ENCODE results near the gene RBFOX2. TPM values are rescaled to one million over a fixed set of nuclear protein-coding genes. Genes with fewer than 3 reads are reported as not detected.

Gene RBFOX2
- total and polyA plus RNA-seq, 2 donors (not counting 3 experiments of a cell fraction or from before 2014, with no cell fraction given), result 125 to 142 TPM

DNA sequence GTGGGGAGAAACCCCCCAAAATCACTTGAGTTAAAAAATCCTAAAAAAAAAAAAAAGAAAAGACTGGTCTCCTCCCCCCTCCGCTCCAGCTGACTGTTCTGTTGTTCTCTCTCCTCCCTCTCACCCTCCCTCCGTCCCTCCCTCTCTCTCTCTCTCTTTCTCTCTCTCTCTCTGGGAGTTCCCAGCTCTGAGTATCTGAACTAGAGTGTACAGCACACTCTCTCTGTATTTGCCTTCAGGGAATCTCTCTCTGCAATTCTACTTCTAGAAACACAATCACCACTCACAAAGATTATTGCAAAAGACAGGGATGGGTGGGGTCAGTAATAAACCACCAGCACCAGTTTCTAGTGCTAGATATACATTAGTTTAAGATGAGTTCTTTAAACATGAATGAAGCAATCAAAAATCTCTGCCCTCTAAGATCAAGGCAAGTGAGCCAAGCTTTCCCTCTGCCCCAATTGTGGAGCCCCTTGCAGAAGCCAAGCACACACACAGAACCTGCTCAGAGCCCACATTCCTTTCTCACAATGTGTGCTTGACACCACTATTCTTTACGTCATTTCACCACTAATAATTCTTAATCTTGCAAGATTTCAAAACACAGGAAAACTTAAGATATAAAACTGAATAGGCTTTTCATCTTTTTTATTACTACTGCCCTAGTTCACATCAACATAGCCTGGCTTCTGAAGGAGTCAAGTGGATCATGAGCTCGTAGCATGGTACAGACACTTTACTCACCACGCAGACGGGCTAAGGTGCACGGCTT lies 133.5 kb downstream of the RBFOX2 start:
- H3K36me3 ChIP-seq (ENCODE audit: control insufficient read depth in 2 of 2, extremely low read depth in 1 of 2, insufficient read depth in 2 of 2, low read length in 2 of 2), result no peaks in the 10 kb centered on the region
- TF ChIP-seq FOS (IDR thresholded peaks at IDR 0.05; ENCODE audit: borderline replicate concordance, insufficient read depth, low read length), result no peak
- no peak for TF ChIP-seq MYC (IDR thresholded peaks at IDR 0.05; ENCODE audit: low read depth, low read length)
- TF ChIP-seq POLR2A (IDR thresholded peaks at IDR 0.05; ENCODE audit: low read depth, low read length), result no peak
- no peak for TF ChIP-seq EZH2 (IDR thresholded peaks at IDR 0.05; ENCODE audit: borderline replicate concordance, low read depth, low read length, severe bottlenecking)
- no peak for TF ChIP-seq POLR2AphosphoS5 (IDR thresholded peaks at IDR 0.05; ENCODE audit: insufficient read depth, low read depth, low read length)
- TF ChIP-seq, protein P1, sequence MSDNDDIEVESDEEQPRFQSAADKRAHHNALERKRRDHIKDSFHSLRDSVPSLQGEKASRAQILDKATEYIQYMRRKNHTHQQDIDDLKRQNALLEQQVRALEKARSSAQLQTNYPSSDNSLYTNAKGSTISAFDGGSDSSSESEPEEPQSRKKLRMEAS (IDR thresholded peaks at IDR 0.05; ENCODE audit: insufficient read depth, insufficient read length), result no peak
- TF ChIP-seq, protein P2, sequence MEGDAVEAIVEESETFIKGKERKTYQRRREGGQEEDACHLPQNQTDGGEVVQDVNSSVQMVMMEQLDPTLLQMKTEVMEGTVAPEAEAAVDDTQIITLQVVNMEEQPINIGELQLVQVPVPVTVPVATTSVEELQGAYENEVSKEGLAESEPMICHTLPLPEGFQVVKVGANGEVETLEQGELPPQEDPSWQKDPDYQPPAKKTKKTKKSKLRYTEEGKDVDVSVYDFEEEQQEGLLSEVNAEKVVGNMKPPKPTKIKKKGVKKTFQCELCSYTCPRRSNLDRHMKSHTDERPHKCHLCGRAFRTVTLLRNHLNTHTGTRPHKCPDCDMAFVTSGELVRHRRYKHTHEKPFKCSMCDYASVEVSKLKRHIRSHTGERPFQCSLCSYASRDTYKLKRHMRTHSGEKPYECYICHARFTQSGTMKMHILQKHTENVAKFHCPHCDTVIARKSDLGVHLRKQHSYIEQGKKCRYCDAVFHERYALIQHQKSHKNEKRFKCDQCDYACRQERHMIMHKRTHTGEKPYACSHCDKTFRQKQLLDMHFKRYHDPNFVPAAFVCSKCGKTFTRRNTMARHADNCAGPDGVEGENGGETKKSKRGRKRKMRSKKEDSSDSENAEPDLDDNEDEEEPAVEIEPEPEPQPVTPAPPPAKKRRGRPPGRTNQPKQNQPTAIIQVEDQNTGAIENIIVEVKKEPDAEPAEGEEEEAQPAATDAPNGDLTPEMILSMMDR (IDR thresholded peaks at IDR 0.05; ENCODE audit: extremely low read depth in 1 of 2, insufficient read depth in 1 of 2, low read depth in 1 of 2, low read length in 2 of 2), result no peak
- TF ChIP-seq JUN (IDR thresholded peaks at IDR 0.05; ENCODE audit: borderline replicate concordance, insufficient read depth, insufficient read length, low read depth), result no peak
- TF ChIP-seq GATA2 (IDR thresholded peaks at IDR 0.05; ENCODE audit: insufficient read depth, insufficient read length, low read depth, low read length), result no peak
- no peak overlapping the region for H3K27ac ChIP-seq (ENCODE audit: insufficient read depth, low read depth, low read length)
- POLR2A ChIA-PET, result no interaction called here
- no peak overlapping the region for H2AFZ ChIP-seq (ENCODE audit: low read depth, low read length)
- DNase-seq (ENCODE audit: low read depth, low spot score) (no peak), FAIRE-seq (no peak)
- H3K79me2 ChIP-seq (ENCODE audit: control insufficient read depth, insufficient read depth, low read length), result peaks cover 29% of the 10 kb centered on the region
- peaks cover 4% of the 10 kb centered on the region for H4K20me1 ChIP-seq (replicated peaks; ENCODE audit: control insufficient read depth, extremely low read depth, insufficient read depth, low read length)
- H3K4me1 ChIP-seq (ENCODE audit: control insufficient read depth, extremely low read depth, insufficient read depth, low read length), result peaks cover 27% of the 10 kb centered on the region
- H3K9ac ChIP-seq (replicated peaks; ENCODE audit: extremely low read depth, insufficient read depth, low read length), result no peak overlapping the region
- H3K4me2 ChIP-seq (ENCODE audit: insufficient read depth, low read length), result no peak overlapping the region
- intact Hi-C loops (cut with micrococcal nuclease) (no loop called here), dilution Hi-C loops (cut with MboI; ENCODE audit: extremely low pct_ligation_motif_present, low sequenced_read_pairs) (no loop called here)
- CTCF ChIA-PET, result interaction anchor here (0.9 to 2.3 kb wide), 3 partner anchors 11 to 15 kb away, joined by 3 to 6 read pairs (median 5); no protein-coding TSS in a partner anchor
- H3K9me1 ChIP-seq (replicated peaks; ENCODE audit: control insufficient read depth, extremely low read depth, insufficient read depth, low read length), result no peaks in the 10 kb centered on the region
- H3K9me3 ChIP-seq (replicated peaks; ENCODE audit: control insufficient read depth, insufficient read depth, low read length), result no peaks in the 10 kb centered on the region
- H3K27me3 ChIP-seq (ENCODE audit: control insufficient read depth in 2 of 2, insufficient read depth in 2 of 2, low read length in 2 of 2), result no peaks in the 10 kb centered on the region
- H3K4me3 ChIP-seq (replicated peaks in 1 of 3; ENCODE audit: insufficient read depth in 1 of 3, low read depth in 1 of 3, low read length in 3 of 3), result no peak overlapping the region
- BruUV-seq (replicated peaks), result no TSS peak
